ENCODE data around the gene DZIP3.
"Not testable (repeated sequence)": the region's sequence is repeated elsewhere in the genome, so short reads cannot be mapped to it uniquely, and the experiment has no call there.

The DZIP3 gene

GRCh38 chr3:108578064-108578463 is 11.5 kb upstream of the DZIP3 start:
- Mint-ChIP-seq H3K36me3 (peaks cover 24% of the 10 kb centered on the region), H3K4me3 (no peak overlapping the region), H3K27ac (no peak overlapping the region), H3K9me3 (peaks cover 3% of the 10 kb centered on the region), H3K27me3 (no peaks in the 10 kb centered on the region), H3K4me1 (no peaks in the 10 kb centered on the region)
- no peak for ATAC-seq

GRCh38 chr3:108588601-108589000 is 921 bp upstream of the DZIP3 start:
- H3K4me1 Mint-ChIP-seq: peaks cover 52% of the 10 kb centered on the region
- peak overlapping the region; percentile 100 for H3K27ac Mint-ChIP-seq
- peaks cover under 1% of the 10 kb centered on the region for H3K36me3 Mint-ChIP-seq
- no peaks in the 10 kb centered on the region for H3K9me3 Mint-ChIP-seq
- H3K4me3 Mint-ChIP-seq: peak overlapping the region; percentile 98
- no peaks in the 10 kb centered on the region for H3K27me3 Mint-ChIP-seq
- no peak for ATAC-seq

DNA sequence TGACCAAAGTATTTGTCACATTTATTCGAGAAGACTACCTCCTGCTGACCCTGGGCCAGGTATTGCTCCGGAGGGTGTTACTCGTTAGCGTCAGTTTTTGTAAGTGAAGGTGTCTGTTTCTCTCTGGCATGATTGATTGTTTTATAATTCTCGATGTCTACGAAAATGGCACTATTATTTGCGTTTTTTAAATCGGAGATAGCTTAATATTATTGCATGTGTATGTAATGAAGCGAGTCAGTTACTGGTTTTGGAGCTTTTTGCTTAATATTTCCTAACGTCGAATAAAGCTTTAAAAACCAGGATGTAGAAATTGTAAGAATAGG is 439 bp downstream of the DZIP3 start:
- Mint-ChIP-seq H3K36me3 (no peaks in the 10 kb centered on the region), H3K9me3 (no peaks in the 10 kb centered on the region), H3K4me3 (peak overlapping the region; percentile 98), H3K4me1 (peaks cover 52% of the 10 kb centered on the region), H3K27me3 (no peaks in the 10 kb centered on the region), H3K27ac (peak overlapping the region; percentile 100)
- ATAC-seq: no peak

DNA sequence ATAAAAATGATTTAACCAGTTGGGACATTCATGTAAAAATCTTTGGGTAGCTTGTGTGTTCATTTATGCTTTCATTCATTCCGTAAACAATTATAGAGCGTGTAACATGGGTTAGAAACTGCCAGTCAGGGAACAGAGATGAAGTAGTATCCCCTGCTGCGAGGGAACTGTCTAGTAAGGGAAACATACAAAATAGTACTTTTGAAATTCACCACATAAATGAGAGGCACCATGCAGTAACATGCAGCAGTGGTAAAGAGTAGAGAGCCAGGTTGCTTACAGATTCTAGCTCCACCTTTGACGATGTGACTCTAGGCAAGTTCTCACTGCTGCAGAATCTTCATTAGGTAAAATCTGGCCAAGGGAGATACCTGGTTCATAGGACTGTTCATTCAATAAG is 938 bp downstream of the DZIP3 start:
- Mint-ChIP-seq H3K27ac (peak overlapping the region; percentile 100), H3K9me3 (no peaks in the 10 kb centered on the region), H3K27me3 (no peaks in the 10 kb centered on the region), H3K4me1 (peaks cover 51% of the 10 kb centered on the region), H3K36me3 (no peaks in the 10 kb centered on the region), H3K4me3 (peak overlapping the region; percentile 98)
- no peak for ATAC-seq

- no peaks in the 10 kb centered on the region for H3K36me3 Mint-ChIP-seq
- H3K9me3 Mint-ChIP-seq: no peaks in the 10 kb centered on the region
- H3K4me1 Mint-ChIP-seq: peaks cover 35% of the 10 kb centered on the region
- H3K4me3 Mint-ChIP-seq: no peak overlapping the region
- no peak for ATAC-seq
- H3K27ac Mint-ChIP-seq: peak overlapping the region; percentile 55
- H3K27me3 Mint-ChIP-seq: no peaks in the 10 kb centered on the region
These were observed 5.8 kb downstream of the DZIP3 start for GRCh38 chr3:108595321-108595720.

DNA sequence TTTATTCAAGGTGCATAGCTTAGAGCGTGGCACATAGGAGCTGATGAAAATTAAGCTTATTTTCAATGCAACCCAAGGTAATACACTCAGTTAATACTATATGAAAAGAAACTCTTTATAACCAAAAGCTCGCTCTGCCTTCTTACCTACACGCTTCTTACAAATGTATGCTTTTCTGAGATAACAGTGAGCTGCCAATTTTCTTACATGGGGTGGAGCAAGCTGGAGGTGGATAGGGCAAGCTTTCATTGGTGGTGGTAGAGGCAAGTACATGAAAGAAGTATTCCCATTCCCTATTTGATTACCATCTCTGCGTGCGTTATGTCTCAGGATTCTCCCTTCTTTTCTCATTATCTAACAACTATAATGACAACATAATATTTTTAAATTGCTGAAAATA is 8.9 kb downstream of the DZIP3 start:
- Mint-ChIP-seq H3K27ac (no peak overlapping the region), H3K4me1 (peaks cover 38% of the 10 kb centered on the region), H3K4me3 (no peak overlapping the region), H3K27me3 (no peaks in the 10 kb centered on the region), H3K36me3 (no peaks in the 10 kb centered on the region), H3K9me3 (no peaks in the 10 kb centered on the region)
- no peak for ATAC-seq

DNA sequence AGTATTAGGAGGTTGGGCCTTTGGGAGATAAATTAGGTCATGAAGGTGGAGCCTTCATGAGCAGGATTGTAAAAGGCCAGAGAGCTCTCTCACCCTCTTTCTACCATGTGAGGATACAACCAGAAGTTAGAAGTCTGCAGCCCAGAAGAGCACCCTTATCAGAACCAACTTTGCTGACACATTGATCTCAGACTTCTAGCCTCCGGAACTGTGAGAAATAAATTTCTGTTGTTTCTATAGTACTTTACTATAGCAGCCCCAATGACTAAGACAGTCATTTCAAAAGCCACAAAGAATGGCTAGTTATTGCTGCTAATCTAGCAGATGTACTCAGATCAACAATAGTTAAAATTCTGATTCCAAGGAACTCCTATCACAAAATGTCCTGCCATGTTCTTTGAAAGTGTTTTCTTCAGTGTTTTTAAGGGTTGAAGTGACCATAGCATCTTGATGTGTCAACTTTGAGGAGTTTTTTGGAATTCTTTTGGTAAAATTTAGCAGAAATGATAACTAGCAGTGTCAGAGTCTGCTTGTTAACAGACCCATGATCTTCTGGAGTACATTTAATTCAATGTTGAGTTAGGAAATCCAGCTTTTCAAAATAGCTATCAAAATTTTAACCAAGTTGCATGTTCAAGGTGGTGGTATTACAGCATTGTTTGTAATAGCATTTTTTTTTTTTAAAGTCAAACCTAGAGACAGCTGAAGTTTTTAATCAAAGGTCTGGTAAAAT is 10.3 kb downstream of the DZIP3 start:
- Mint-ChIP-seq H3K9me3 (no peaks in the 10 kb centered on the region), H3K4me1 (peaks cover 45% of the 10 kb centered on the region), H3K4me3 (no peak overlapping the region), H3K36me3 (no peaks in the 10 kb centered on the region), H3K27me3 (no peaks in the 10 kb centered on the region), H3K27ac (no peak overlapping the region)
- ATAC-seq: no peak

- H3K27ac Mint-ChIP-seq: peak overlapping the region; percentile 60
- H3K36me3 Mint-ChIP-seq: no peaks in the 10 kb centered on the region
- no peaks in the 10 kb centered on the region for H3K27me3 Mint-ChIP-seq
- peaks cover 27% of the 10 kb centered on the region for H3K4me1 Mint-ChIP-seq
- no peaks in the 10 kb centered on the region for H3K9me3 Mint-ChIP-seq
- H3K4me3 Mint-ChIP-seq: peak overlapping the region; percentile 31
- peak; percentile 81 for ATAC-seq
These were observed 12.9 kb downstream of the DZIP3 start for GRCh38 chr3:108602249-108602934.

- no peaks in the 10 kb centered on the region for H3K9me3 Mint-ChIP-seq
- H3K4me3 Mint-ChIP-seq: peak overlapping the region; percentile 31
- ATAC-seq: no peak
- peak overlapping the region; percentile 60 for H3K27ac Mint-ChIP-seq
- H3K36me3 Mint-ChIP-seq: no peaks in the 10 kb centered on the region
- peaks cover 27% of the 10 kb centered on the region for H3K4me1 Mint-ChIP-seq
- H3K27me3 Mint-ChIP-seq: no peaks in the 10 kb centered on the region
These were observed 13.4 kb downstream of the DZIP3 start for GRCh38 chr3:108602935-108603294.

GRCh38 chr3:108603691-108604090 is 14.2 kb downstream of the DZIP3 start:
- peak; percentile 64 for ATAC-seq
- Mint-ChIP-seq H3K4me1 (peaks cover 27% of the 10 kb centered on the region), H3K4me3 (no peak overlapping the region), H3K9me3 (no peaks in the 10 kb centered on the region), H3K27me3 (no peaks in the 10 kb centered on the region), H3K27ac (peak overlapping the region; percentile 60), H3K36me3 (peaks cover 3% of the 10 kb centered on the region)

DNA sequence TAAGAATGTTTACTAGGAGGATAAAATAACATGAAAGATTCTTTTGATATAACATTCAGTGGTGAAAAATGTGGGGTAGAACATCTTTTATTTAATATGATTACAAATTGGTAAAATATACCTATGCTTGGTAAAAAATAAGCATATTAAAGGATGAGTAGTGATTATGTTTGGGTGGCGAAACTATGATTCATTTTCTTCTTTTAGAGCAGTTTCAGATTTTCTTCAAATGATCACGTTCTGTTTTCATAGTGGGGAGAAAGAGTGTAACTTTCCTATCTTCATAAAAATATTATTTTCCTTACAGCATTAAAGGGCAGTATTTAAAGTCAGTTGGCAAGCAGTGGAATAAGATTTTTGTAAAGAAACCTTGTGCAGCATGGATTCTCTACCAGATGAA is 15.5 kb downstream of the DZIP3 start:
- Mint-ChIP-seq H3K4me3 (no peak overlapping the region), H3K4me1 (peaks cover 27% of the 10 kb centered on the region)

GRCh38 chr3:108605491-108605890 is 16.0 kb downstream of the DZIP3 start:
- Mint-ChIP-seq H3K36me3 (peaks cover 14% of the 10 kb centered on the region), H3K27me3 (no peaks in the 10 kb centered on the region), H3K9me3 (no peaks in the 10 kb centered on the region), H3K4me1 (peaks cover 27% of the 10 kb centered on the region), H3K27ac (no peak overlapping the region), H3K4me3 (no peak overlapping the region)
- no peak for ATAC-seq

More for the DNA sequence above, 15.5 kb downstream of the DZIP3 start:
- Mint-ChIP-seq H3K36me3 (peaks cover 14% of the 10 kb centered on the region), H3K27ac (no peak overlapping the region), H3K9me3 (no peaks in the 10 kb centered on the region), H3K27me3 (no peaks in the 10 kb centered on the region)
- ATAC-seq: no peak

GRCh38 chr3:108608750-108609149 is 19.2 kb downstream of the DZIP3 start:
- no peak for ATAC-seq
- H3K4me1 Mint-ChIP-seq: peaks cover 4% of the 10 kb centered on the region
- H3K4me3 Mint-ChIP-seq: no peak overlapping the region
- H3K36me3 Mint-ChIP-seq: peaks cover 14% of the 10 kb centered on the region
- H3K9me3 Mint-ChIP-seq: no peaks in the 10 kb centered on the region
- no peaks in the 10 kb centered on the region for H3K27me3 Mint-ChIP-seq
- no peak overlapping the region for H3K27ac Mint-ChIP-seq

GRCh38 chr3:108610651-108611050 is 21.1 kb downstream of the DZIP3 start:
- no peaks in the 10 kb centered on the region for H3K27me3 Mint-ChIP-seq

GRCh38 chr3:108616090-108616489 is 26.6 kb downstream of the DZIP3 start:
- H3K4me1 Mint-ChIP-seq, H3K4me3 Mint-ChIP-seq, H3K27ac Mint-ChIP-seq, H3K9me3 Mint-ChIP-seq, H3K27me3 Mint-ChIP-seq, ATAC-seq: not testable (repeated sequence)
- peaks cover 21% of the 10 kb centered on the region for H3K36me3 Mint-ChIP-seq

More at GRCh38 chr3:108610651-108611050, 21.1 kb downstream of the DZIP3 start:
- no peaks in the 10 kb centered on the region for H3K9me3 Mint-ChIP-seq
- H3K27ac Mint-ChIP-seq: no peak overlapping the region
- ATAC-seq: no peak
- H3K4me1 Mint-ChIP-seq: no peaks in the 10 kb centered on the region
- H3K4me3 Mint-ChIP-seq: no peak overlapping the region
- peaks cover 21% of the 10 kb centered on the region for H3K36me3 Mint-ChIP-seq

- H3K4me1 Mint-ChIP-seq: no peaks in the 10 kb centered on the region
- H3K4me3 Mint-ChIP-seq: no peak overlapping the region
- no peaks in the 10 kb centered on the region for H3K9me3 Mint-ChIP-seq
- H3K36me3 Mint-ChIP-seq: peaks cover 20% of the 10 kb centered on the region
- ATAC-seq: no peak
- H3K27ac Mint-ChIP-seq: no peak overlapping the region
- H3K27me3 Mint-ChIP-seq: no peaks in the 10 kb centered on the region
These were observed 30.7 kb downstream of the DZIP3 start for GRCh38 chr3:108620250-108620649.
